A549 (cell line): ENCODE measurements around the gene CETP. TPM values are rescaled to one million over a fixed set of nuclear protein-coding genes. Genes with fewer than 3 reads are reported as not detected.

Source experiments
- ATAC-seq, 2 experiments: fragments of 200-7000 bp in 1 of 2; fragments of >200 bp in 1 of 2; cut with Nextera tagmentation in 1 of 2; cut with Tn5 transposase in 1 of 2; 3 replicates each; pipeline versions ENCODE4 v1.8.0 to v1.9.1; 2018 to 2020; ENCODE audit warnings: mild to moderate bottlenecking in 1 of 2, moderate library complexity in 1 of 2
- CTCF ChIA-PET: fragments of 300-600 bp; sonication (Branson Sonifier 250); formaldehyde crosslinking; extraction: SDS; loops from one replicate; lab custom pipeline; 2021; ENCODE audit warnings: antibody characterized with exemption, inconsistent platforms; lab: Yijun Ruan, JAX
- POLR2A ChIA-PET: fragments of 350-600 bp; formaldehyde crosslinking; extraction: SDS; loops from one replicate; lab custom pipeline; 2021; ENCODE audit warnings: antibody characterized with exemption, inconsistent platforms; lab: Yijun Ruan, JAX
- DNase-seq, 2 experiments: peaks; one replicate each; pipeline versions ENCODE4 v3.0.0 to v3.0.0-alpha.2; 2011 to 2016; ENCODE audit warnings: low read depth in 1 of 2, low spot score in 1 of 2
- FAIRE-seq: peaks from 2 replicates; lab custom pipeline; 2011; peaks lifted over from hg19 to GRCh38; lab: Jason Lieb, UNC
- H3K27ac ChIP-seq, 2 experiments: fragments of >200 bp; sonication (Bioruptor Twin); formaldehyde crosslinking; 3 replicates each; pipeline ENCODE4 v1.5.1; 2016 to 2017
- H3K4me1 ChIP-seq: fragments of >200 bp; sonication (Bioruptor Twin); formaldehyde crosslinking; 3 replicates; pipeline ENCODE4 v1.6.1; 2016
- H3K4me2 ChIP-seq: fragments of >200 bp; sonication (Bioruptor Twin); formaldehyde crosslinking; 3 replicates; pipeline ENCODE4 v1.6.1; 2016
- H3K4me3 ChIP-seq: fragments of >200 bp; sonication (Bioruptor Twin); formaldehyde crosslinking; 3 replicates; pipeline ENCODE4 v1.5.1; 2016
- H3K9me3 ChIP-seq: fragments of >200 bp; sonication (Bioruptor Twin); formaldehyde crosslinking; 3 replicates; pipeline ENCODE4 v1.6.1; 2016
- BHLHE40 ChIP-seq: IDR thresholded peaks from 2 replicates; pipeline ENCODE4 v1.6.1; 2012; ENCODE audit warnings: low read depth, low read length, inconsistent platforms
- CBX2 ChIP-seq: fragments of 200-600 bp; sonication (generic); IDR thresholded peaks from 2 replicates; pipeline ENCODE4 v1.6.1; 2016; ENCODE audit warnings: low read depth, mild to moderate bottlenecking, borderline replicate concordance
- CEBPB ChIP-seq, 2 experiments: fragments of >200 bp in 1 of 2; sonication (Bioruptor Twin) in 1 of 2; formaldehyde crosslinking in 1 of 2; IDR thresholded peaks; 2 replicates each; pipeline ENCODE4 v1.6.1; 2012 to 2016
- ELK1 ChIP-seq: fragments of 150-350 bp; IDR thresholded peaks from 2 replicates; pipeline ENCODE4 v1.6.1; 2014; ENCODE audit warnings: low read depth, mild to moderate bottlenecking, low read length
- FOSL2 ChIP-seq, 2 experiments: fragments of 450-650 bp in 1 of 2; fragments of >200 bp in 1 of 2; sonication (Bioruptor Twin) in 1 of 2; formaldehyde crosslinking; IDR thresholded peaks; 2 replicates each; pipeline versions ENCODE4 v1.5.0 to v1.6.1; 2016 to 2020; ENCODE audit warnings: mild to moderate bottlenecking in 1 of 2, moderate library complexity in 1 of 2
- MAFK ChIP-seq: fragments of 450-650 bp; IDR thresholded peaks from 2 replicates; pipeline ENCODE4 v1.6.1; 2014; ENCODE audit not compliant: partially characterized antibody
- MAZ ChIP-seq: fragments of 150-350 bp; IDR thresholded peaks from 2 replicates; pipeline ENCODE4 v1.6.1; 2014; ENCODE audit warnings: antibody characterized with exemption, low read depth, low read length, borderline replicate concordance
- NR3C1 ChIP-seq: fragments of >200 bp; sonication (Bioruptor Twin); formaldehyde crosslinking; IDR thresholded peaks from 3 replicates; pipeline ENCODE4 v1.6.1; 2017
- POLR2A ChIP-seq: IDR thresholded peaks from 2 replicates; pipeline ENCODE4 v1.6.1; 2012; ENCODE audit warnings: mild to moderate bottlenecking, low read length
- POLR2AphosphoS2 ChIP-seq: conservative IDR thresholded peaks from 2 replicates; pipeline ENCODE4 v1.6.1; 2012; ENCODE audit warnings: low read length, improper control_type of control experiment, inconsistent platforms
- RAD21 ChIP-seq, 2 experiments: fragments of >200 bp in 1 of 2; sonication (Bioruptor Twin) in 1 of 2; formaldehyde crosslinking in 1 of 2; IDR thresholded peaks in 1 of 2; conservative IDR thresholded peaks in 1 of 2; 2 replicates in 1 of 2; 3 replicates in 1 of 2; pipeline ENCODE4 v1.6.1; 2012 to 2018; ENCODE audit warnings: inconsistent platforms in 1 of 2
- RARB ChIP-seq: fragments of 250-450 bp; sonication (Bioruptor Pico); IDR thresholded peaks from 2 replicates; pipeline ENCODE4 v1.8.0; 2021; ENCODE audit warnings: mild to moderate bottlenecking, moderate library complexity
- RCOR1 ChIP-seq: fragments of 150-350 bp; IDR thresholded peaks from 2 replicates; pipeline ENCODE4 v1.6.1; 2014; ENCODE audit warnings: antibody characterized with exemption, low read length, low read depth
- SMC3 ChIP-seq: fragments of >200 bp; sonication (Bioruptor Twin); formaldehyde crosslinking; IDR thresholded peaks from 3 replicates; pipeline ENCODE4 v1.6.1; 2018; ENCODE audit warnings: inconsistent platforms
- SREBF2 ChIP-seq: fragments of 450-650 bp; IDR thresholded peaks from 2 replicates; pipeline ENCODE4 v1.6.1; 2014; ENCODE audit warnings: mild to moderate bottlenecking, moderate library complexity
- TP53 ChIP-seq: fragments of 250-450 bp; sonication (Bioruptor Pico); IDR thresholded peaks from 2 replicates; pipeline ENCODE4 v1.5.0; 2021; ENCODE audit warnings: mild to moderate bottlenecking, moderate library complexity
- ZC3H11A ChIP-seq: fragments of 450-650 bp; IDR thresholded peaks from 2 replicates; pipeline ENCODE4 v1.6.1; 2014; ENCODE audit warnings: antibody characterized with exemption, mild to moderate bottlenecking
- ZNF302 ChIP-seq: fragments of 250-450 bp; sonication (Bioruptor Pico); IDR thresholded peaks from 2 replicates; pipeline ENCODE4 v1.9.0; 2021; ENCODE audit warnings: inconsistent platforms, mild to moderate bottlenecking, moderate library complexity
- WGBS: methylation state at CpG from one replicate; pipeline ENCODE4 v1.1.6; 2017; ENCODE audit errors: missing lambda C conversion rate; 5-methylcytosine and 5-hydroxymethylcytosine counted together
- polyA plus RNA-seq, 4 experiments: library from polyadenylated mRNA; depleted of rRNA in 3 of 4; stranded (reverse); fragments of >200 nt; fragmentation: RNase III in 1 of 4; extraction: RNeasy Plus Mini Kit Qiagen cat#74134 plus additional on column Dnase treatment in 1 of 4; gene quantifications; 2 replicates in 3 of 4; 3 replicates in 1 of 4; pipeline ENCODE4 v1.2.3, GENCODE V29; 2011 to 2017
- TF ChIP-seq, protein P1 (sequence below): fragments of 200-600 bp; sonication (generic); IDR thresholded peaks from 2 replicates; pipeline ENCODE4 v1.6.1; 2016; ENCODE audit warnings: antibody characterized with exemption, mild to moderate bottlenecking, moderate library complexity
- TF ChIP-seq, protein P2 (sequence below): fragments of 250-450 bp; sonication (Bioruptor Pico); IDR thresholded peaks from 2 replicates; pipeline ENCODE4 v1.5.0; 2021; ENCODE audit warnings: mild to moderate bottlenecking, moderate library complexity, borderline replicate concordance
- TF ChIP-seq, protein P3 (sequence below): IDR thresholded peaks from 2 replicates; pipeline ENCODE4 v1.6.1; 2012
- TF ChIP-seq, protein P4 (sequence below): IDR thresholded peaks from 2 replicates; pipeline ENCODE4 v1.6.1; 2012; ENCODE audit warnings: low read depth, borderline replicate concordance

Gene CETP
- polyA plus RNA-seq, 2 of the 4 experiments (the other 2 are of a cell fraction) = not detected

DNA sequence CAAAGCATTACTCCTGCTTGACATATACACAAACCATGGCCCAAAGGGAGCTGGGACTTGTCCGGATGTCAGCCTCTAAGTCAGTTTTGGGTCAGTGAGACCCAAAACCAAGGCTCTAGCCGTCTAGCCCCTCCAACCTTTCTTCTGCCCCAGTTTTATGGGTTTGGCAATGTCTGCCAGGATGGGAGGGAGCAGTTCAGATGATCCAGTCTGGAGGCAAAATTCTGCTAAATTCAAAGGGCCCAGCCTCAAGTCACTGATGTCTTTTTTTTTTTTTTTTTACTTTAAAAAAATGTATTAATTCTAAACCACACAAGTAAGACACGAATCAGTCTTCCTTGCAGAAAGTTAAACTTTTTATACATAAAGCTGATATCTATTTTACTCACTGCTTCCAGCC is 36.2 kb downstream of the CETP start:
- TF ChIP-seq POLR2A (no peak), SMC3 (no peak), ZC3H11A (no peak), TP53 (no peak), RAD21 (conservative IDR thresholded peaks at IDR 0.05 in 1 of 2, IDR thresholded peaks at IDR 0.05 in 1 of 2) (no peak), RCOR1 (no peak), NR3C1 (no peak), FOSL2 (IDR thresholded peaks at IDR 0.05) (no peak), FOSL2 (CRISPR knock-in tag; IDR thresholded peaks at IDR 0.05) (no peak), RARB (no peak)
- TF ChIP-seq, protein P1, sequence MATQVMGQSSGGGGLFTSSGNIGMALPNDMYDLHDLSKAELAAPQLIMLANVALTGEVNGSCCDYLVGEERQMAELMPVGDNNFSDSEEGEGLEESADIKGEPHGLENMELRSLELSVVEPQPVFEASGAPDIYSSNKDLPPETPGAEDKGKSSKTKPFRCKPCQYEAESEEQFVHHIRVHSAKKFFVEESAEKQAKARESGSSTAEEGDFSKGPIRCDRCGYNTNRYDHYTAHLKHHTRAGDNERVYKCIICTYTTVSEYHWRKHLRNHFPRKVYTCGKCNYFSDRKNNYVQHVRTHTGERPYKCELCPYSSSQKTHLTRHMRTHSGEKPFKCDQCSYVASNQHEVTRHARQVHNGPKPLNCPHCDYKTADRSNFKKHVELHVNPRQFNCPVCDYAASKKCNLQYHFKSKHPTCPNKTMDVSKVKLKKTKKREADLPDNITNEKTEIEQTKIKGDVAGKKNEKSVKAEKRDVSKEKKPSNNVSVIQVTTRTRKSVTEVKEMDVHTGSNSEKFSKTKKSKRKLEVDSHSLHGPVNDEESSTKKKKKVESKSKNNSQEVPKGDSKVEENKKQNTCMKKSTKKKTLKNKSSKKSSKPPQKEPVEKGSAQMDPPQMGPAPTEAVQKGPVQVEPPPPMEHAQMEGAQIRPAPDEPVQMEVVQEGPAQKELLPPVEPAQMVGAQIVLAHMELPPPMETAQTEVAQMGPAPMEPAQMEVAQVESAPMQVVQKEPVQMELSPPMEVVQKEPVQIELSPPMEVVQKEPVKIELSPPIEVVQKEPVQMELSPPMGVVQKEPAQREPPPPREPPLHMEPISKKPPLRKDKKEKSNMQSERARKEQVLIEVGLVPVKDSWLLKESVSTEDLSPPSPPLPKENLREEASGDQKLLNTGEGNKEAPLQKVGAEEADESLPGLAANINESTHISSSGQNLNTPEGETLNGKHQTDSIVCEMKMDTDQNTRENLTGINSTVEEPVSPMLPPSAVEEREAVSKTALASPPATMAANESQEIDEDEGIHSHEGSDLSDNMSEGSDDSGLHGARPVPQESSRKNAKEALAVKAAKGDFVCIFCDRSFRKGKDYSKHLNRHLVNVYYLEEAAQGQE = no peak
- H3K4me2 ChIP-seq = no peak overlapping the region
- no peak for ATAC-seq
- WGBS = 66% methylated on average over 3 of the region's 3 CpGs
- no peak overlapping the region for H3K27ac ChIP-seq
- no peaks in the 10 kb centered on the region for H3K9me3 ChIP-seq
- CTCF ChIA-PET = no interaction called here
- no peak for DNase-seq
- FAIRE-seq = no peak
- POLR2A ChIA-PET = interaction anchor here (0.7 kb wide), 1 partner anchor 172 kb away, joined by 4 read pairs; no protein-coding TSS in a partner anchor
- H3K4me1 ChIP-seq = peaks cover 13% of the 10 kb centered on the region; the same call in 2 of the 3 replicates
- H3K4me3 ChIP-seq = no peak overlapping the region

DNA sequence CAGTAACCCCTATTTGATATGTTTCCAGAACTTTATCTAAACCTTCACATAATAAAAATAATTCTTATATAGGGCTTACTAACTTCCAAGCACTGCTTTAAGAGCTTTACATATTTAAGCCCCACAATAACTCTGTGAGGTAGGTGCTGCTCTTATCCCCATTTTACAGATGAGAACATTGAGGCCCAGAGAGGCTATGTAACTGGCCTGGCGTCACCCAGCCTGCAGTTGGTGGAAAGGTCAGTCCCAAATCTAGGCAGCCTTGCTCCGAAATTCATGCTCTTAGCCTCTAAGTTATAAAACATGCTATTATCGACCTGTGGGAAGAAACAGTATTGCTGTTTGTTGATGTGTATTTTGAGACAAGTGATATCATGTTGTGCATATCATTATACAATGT is 36.6 kb downstream of the CETP start:
- ChIA-PET CTCF (no interaction called here), POLR2A (no interaction called here)
- DNase-seq = no peak
- 63% methylated on average over 3 of the region's 3 CpGs for WGBS
- ATAC-seq = no peak
- Histone ChIP-seq H3K9me3 (no peaks in the 10 kb centered on the region), H3K4me3 (no peak overlapping the region), H3K27ac (no peak overlapping the region), H3K4me2 (no peak overlapping the region), H3K4me1 (peaks cover 13% of the 10 kb centered on the region; the same call in 2 of the 3 replicates)
- no peak for FAIRE-seq
- TF ChIP-seq CEBPB (IDR thresholded peaks at IDR 0.05) = no peak
- TF ChIP-seq, protein P2, sequence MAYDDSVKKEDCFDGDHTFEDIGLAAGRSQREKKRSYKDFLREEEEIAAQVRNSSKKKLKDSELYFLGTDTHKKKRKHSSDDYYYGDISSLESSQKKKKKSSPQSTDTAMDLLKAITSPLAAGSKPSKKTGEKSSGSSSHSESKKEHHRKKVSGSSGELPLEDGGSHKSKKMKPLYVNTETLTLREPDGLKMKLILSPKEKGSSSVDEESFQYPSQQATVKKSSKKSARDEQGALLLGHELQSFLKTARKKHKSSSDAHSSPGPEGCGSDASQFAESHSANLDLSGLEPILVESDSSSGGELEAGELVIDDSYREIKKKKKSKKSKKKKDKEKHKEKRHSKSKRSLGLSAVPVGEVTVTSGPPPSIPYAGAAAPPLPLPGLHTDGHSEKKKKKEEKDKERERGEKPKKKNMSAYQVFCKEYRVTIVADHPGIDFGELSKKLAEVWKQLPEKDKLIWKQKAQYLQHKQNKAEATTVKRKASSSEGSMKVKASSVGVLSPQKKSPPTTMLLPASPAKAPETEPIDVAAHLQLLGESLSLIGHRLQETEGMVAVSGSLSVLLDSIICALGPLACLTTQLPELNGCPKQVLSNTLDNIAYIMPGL (CRISPR knock-in tag) = no peak
- TF ChIP-seq ELK1 = no peak
- TF ChIP-seq MAZ = no peak
- no peak for TF ChIP-seq SREBF2
- TF ChIP-seq, protein P3, sequence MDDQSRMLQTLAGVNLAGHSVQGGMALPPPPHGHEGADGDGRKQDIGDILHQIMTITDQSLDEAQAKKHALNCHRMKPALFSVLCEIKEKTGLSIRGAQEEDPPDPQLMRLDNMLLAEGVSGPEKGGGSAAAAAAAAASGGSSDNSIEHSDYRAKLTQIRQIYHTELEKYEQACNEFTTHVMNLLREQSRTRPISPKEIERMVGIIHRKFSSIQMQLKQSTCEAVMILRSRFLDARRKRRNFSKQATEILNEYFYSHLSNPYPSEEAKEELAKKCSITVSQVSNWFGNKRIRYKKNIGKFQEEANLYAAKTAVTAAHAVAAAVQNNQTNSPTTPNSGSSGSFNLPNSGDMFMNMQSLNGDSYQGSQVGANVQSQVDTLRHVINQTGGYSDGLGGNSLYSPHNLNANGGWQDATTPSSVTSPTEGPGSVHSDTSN = no peak
- no peak for TF ChIP-seq MAFK
- no peak for TF ChIP-seq RCOR1
- no peak for TF ChIP-seq POLR2AphosphoS2
- TF ChIP-seq CBX2 = no peak
- no peak for TF ChIP-seq RAD21 (conservative IDR thresholded peaks at IDR 0.05 in 1 of 2, IDR thresholded peaks at IDR 0.05 in 1 of 2)
- no peak for TF ChIP-seq BHLHE40
- TF ChIP-seq, protein P4, sequence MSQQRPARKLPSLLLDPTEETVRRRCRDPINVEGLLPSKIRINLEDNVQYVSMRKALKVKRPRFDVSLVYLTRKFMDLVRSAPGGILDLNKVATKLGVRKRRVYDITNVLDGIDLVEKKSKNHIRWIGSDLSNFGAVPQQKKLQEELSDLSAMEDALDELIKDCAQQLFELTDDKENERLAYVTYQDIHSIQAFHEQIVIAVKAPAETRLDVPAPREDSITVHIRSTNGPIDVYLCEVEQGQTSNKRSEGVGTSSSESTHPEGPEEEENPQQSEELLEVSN = no peak
- no peak for TF ChIP-seq ZC3H11A
- TF ChIP-seq ZNF302 (CRISPR knock-in tag) = no peak
